ENCODE measurements around the gene LHFPL2.

The LHFPL2 gene

GRCh38 chr5:78662323-78662722 is 13.8 kb upstream of the LHFPL2 start:
- no peak for DNase-seq (ENCODE audit: low read depth)
- H3K4me3 ChIP-seq (ENCODE audit: low read depth, low read length) = no peak overlapping the region
- TF ChIP-seq CTCF (IDR thresholded peaks at IDR 0.05; ENCODE audit: low read depth, low read length, missing control alignments) = no peak

- no peak for TF ChIP-seq CTCF (IDR thresholded peaks at IDR 0.05; ENCODE audit: low read depth, low read length, missing control alignments)
- DNase-seq (ENCODE audit: low read depth) = peak; percentile 59
- H3K4me3 ChIP-seq (ENCODE audit: low read depth, low read length) = no peak overlapping the region
Measured at GRCh38 chr5:78661691-78662090, 13.1 kb upstream of the LHFPL2 start.

- no peak overlapping the region for H3K4me3 ChIP-seq (ENCODE audit: low read depth, low read length)
- no peak for TF ChIP-seq CTCF (IDR thresholded peaks at IDR 0.05; ENCODE audit: low read depth, low read length, missing control alignments)
- DNase-seq (ENCODE audit: low read depth) = no peak
Measured at GRCh38 chr5:78661044-78661443, 12.5 kb upstream of the LHFPL2 start.

- DNase-seq (ENCODE audit: low read depth) = no peak
- no peak overlapping the region for H3K4me3 ChIP-seq (ENCODE audit: low read depth, low read length)
- TF ChIP-seq CTCF (IDR thresholded peaks at IDR 0.05; ENCODE audit: low read depth, low read length, missing control alignments) = no peak
Measured at GRCh38 chr5:78660401-78660800, 11.8 kb upstream of the LHFPL2 start.

- no peak for DNase-seq (ENCODE audit: low read depth)
- H3K4me3 ChIP-seq (ENCODE audit: low read depth, low read length) = no peak overlapping the region
- no peak for TF ChIP-seq CTCF (IDR thresholded peaks at IDR 0.05; ENCODE audit: low read depth, low read length, missing control alignments)
Measured at GRCh38 chr5:78659714-78660113, 11.1 kb upstream of the LHFPL2 start.

GRCh38 chr5:78659114-78659513 is 10.5 kb upstream of the LHFPL2 start:
- no peak overlapping the region for H3K4me3 ChIP-seq (ENCODE audit: low read depth, low read length)
- no peak for TF ChIP-seq CTCF (IDR thresholded peaks at IDR 0.05; ENCODE audit: low read depth, low read length, missing control alignments)
- no peak for DNase-seq (ENCODE audit: low read depth)

GRCh38 chr5:78657201-78657600 is 8.6 kb upstream of the LHFPL2 start:
- no peak for TF ChIP-seq CTCF (IDR thresholded peaks at IDR 0.05; ENCODE audit: low read depth, low read length, missing control alignments)
- DNase-seq (ENCODE audit: low read depth) = no peak
- H3K4me3 ChIP-seq (ENCODE audit: low read depth, low read length) = no peak overlapping the region

Data from GM12864 (cell line).